Posterior cingulate gyrus (tissue), 11 donors: ENCODE measurements around the gene CTRL.
"Not testable (repeated sequence)": the region's sequence is repeated elsewhere in the genome, so short reads cannot be mapped to it uniquely, and the experiment has no call there.

Experiments
- DNase-seq, 10 donors: peaks; one replicate each; pipeline versions ENCODE4 v3.0.0 to v3.0.0-alpha.2; 2020 to 2021; ENCODE audit warnings: mixed read lengths in 3 of 10
- intact Hi-C: fragments of 100-400 bp; cut with DNase I; formaldehyde crosslinking; loops from one replicate; pipeline ENCODE4 v1.15.1; 2023

Gene CTRL

DNA sequence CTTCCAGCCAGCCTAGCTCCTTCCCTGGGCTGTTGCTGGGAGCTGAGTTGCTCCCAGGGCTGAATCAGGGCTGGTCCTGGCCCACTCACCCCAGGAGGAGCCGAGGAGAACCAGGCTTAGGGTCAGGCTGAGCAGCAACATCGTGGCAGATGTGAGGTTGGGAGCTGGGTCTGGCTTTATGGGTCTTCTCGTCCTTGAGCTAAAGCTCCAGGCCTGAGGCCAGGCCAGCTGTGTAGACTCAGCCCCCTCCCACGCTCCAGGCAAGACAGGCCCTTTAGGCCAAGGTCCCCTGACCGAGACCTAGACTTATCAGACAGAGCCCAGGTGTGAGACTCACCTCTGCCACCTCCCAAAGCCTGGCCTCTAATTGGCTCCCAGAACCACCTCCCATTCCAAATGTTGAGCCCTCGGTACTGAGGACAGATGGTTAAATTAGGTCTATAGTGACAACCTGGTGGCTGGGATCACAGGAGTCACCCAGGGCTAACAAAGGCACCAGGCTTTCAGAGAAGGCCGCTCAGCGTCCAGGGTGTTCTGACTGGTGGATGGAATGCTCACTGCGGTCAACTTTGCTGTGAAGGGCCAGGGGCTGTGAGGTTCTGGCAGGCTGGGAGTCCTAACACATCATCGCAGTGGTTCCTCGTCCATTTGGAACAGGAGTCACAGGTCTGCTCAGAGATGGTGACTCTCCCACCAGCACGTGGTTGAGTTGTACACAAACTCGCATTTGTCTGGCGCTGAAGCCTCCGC lies at the start of gene CTRL:
CTRL (minus strand) TSS at position 151 of the 750 bp plus-strand sequence; CDS start at position 141, 10 bp downstream.
- intact Hi-C loops = loop anchor here (10.0 kb wide), 1 partner anchor 93 kb away; the partner anchor contains the start of genes DDX28 and DUS2

DNA sequence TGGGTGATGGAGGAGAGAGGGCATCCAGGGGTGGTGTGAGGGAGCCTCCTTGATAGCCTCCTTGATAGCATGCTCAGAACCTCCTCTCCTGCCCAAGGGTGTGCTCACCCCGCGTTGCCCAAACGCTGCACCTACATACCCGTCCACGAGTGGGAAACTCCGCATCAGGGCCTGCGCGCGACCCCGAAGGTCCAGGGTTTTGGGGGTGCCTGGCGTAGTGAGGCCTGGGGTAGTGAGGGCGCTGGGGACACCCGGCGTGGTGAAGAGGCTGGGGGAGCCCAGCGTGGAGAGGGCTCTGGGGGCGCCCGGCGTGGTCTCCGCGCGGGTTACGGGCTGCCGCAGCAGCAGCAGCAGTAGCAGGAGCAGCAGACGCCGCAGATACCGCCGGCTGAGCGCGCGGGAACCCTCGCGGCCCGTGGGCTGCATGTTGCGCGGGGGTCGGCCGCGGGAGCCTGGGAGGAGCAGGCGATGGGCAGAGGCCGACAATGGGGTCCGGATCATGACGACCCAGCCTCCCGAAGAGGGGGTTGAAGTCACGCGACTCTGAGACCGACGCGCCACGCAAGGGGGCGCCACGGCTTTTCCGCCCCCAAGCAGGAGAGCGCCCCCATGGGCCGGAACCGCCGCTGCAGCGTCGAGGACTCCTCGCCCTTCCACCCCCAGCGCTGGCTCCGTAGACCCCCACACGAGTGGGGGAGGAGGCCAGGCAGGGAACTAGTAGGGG lies 48.5 kb upstream of the CTRL start, which contains the start of gene DPEP3:
DPEP3 (minus strand) TSS at position 545 of the 724 bp plus-strand sequence; CDS start at position 426, 119 bp downstream.
- intact Hi-C loops = no loop called here
- DNase-seq = no peak

More for the DNA sequence above, at the start of gene CTRL:
- no peak for DNase-seq

DNA sequence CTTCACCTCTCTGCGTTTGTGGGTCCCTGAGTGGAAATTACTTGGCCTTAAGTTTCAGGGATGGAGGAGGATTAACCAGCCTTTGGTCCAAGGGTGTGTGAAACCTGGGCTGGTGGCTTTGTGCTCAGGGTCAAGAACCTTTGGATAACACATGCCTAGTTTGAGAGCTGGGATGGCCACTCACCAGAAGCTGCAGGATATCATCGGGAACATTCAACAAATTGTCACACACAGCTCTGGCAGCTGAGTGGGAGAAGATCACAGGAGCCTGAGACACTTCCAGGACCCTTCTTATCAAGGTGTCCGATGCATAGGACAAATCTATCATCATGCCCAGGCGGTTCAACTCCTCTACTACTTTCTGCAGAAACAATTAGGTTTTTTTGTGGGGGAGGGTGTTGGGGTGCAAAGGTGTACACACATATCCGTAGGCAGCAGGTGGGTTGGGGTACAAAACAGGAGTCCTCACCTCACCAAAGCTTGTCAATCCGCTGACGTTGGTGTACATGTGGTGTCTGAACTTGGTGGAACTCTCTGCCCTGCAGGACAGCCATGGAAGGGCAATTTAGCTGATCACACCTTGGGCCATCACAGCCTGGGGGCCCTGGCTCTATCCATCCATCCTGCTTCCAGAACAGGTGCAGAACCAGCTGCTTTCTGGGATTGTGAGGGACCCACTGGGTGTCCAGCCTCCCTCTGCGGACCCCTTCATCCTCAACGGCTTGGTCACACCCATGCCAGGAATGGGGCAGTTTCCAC lies 46.0 kb upstream of the CTRL start:
- intact Hi-C loops = no loop called here
- DNase-seq = no peak

DNA sequence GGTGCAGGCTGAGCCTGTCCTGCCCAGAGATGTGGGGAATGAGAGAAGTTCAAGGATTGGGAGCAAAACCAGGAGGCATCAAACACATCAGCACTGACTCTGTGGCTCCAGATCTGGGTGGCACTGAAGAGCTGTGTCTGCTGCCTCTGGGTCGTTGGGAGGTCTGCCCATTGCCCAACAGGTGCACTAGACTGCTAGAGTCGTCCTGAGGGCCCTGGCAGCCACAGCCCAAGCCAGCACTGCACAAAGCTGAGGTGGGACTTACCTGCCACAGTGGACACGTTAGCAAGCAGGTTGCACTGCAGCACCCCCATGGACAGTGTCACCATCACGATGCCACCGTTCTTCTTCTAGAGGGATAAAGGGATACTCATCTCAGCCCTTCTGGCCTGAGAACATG lies 45.3 kb upstream of the CTRL start:
- intact Hi-C loops = no loop called here
- DNase-seq = peak in 1 of 10 donors; percentile 44

DNA sequence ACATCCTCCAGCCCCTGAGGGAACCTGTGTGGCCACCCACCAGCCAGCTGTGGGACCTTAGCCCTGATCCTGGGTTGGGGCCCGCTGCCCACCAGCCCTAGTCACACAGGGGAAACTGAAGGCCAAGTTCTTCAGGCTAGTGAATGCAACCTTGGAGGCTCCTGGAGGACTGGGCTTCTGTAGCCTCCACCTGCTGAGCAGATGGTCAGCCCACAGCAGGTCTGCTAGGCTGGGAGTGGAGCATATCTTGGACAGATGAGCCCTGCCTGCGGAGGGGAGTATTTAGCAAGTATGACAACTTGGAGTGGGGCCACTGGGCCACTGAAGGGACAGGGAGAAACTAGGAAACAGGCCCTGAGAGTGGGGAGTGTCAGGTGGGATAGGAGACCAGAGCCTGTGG lies 44.5 kb upstream of the CTRL start:
- no peak for DNase-seq
- intact Hi-C loops = no loop called here

DNA sequence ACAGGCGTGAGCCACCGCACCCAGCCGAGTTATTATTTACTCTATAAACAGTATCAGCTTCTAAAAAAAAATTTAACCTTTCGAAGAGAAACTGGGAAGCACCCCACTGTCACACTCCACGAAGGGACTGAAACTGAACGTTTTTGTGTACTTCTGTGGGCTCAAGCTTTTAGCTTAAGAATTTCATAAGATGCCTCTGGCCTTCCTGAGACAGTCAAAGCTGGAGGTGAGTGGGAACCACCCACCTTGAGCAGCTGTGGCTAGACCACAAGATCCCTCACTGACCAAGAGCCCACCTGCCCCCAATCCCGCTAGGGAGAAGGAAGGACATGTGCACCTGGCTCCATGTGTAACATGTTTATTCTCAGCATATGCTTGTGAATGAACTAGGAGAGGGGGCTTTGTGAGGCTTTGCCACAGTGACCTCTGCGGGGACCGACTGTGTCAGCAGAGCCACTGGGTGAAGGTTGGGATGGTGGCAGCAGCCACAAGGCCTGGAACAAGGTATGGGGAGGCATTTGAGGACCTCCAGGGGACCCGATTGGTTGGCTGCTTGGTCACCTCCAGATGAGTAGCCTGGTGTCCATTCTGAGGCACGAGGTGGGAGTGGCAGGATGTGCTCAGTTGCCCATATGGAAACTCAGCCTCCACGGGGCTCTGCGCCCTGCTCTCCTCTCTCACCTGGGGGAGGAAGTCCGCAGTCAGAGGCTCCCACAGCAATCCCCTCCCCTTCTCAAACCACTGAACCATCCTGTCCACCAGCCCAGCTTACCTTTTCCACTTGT lies 43.9 kb upstream of the CTRL start:
- intact Hi-C loops = no loop called here

DNA sequence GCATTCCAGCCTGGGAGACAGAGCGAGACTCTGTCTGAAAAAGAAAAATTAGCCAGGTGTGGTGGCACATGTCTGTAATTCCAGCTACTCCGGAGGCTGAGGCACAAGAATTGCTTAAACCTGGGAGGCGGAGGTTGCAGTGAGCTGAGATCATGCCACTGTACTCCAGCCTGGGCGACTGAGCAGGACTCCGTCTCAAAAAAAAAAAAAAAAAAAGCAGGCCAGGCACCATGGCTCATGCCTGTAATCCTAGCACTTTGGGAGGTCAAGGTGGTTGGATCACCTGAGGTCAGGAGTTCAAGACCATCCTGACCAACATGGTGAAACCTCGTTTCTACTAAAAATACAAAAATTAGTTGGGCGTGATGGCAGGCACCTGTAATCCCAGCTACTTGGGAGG lies 40.6 kb upstream of the CTRL start:
- DNase-seq, intact Hi-C loops: not testable (repeated sequence)

More for the DNA sequence above, 43.9 kb upstream of the CTRL start:
- no peak for DNase-seq

DNA sequence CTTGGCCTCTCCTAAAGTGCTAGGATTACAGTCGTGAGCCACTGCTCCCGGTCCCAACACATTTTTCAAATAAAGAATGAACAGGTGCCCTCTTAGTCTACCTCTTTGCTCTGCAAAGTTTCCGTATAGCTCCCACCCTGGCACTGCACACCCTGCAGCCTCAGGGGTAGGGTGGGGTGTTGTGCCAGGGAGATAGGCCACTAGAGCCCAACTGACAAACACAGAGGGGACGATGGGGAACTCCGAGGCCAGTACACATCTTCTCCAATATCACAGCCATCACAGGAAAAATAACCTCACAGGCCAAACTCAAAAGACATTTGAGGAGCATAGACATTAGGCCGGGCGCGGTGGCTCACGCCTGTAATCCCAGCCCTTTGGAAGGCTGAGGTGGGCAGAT lies 39.4 kb upstream of the CTRL start:
- no peak for DNase-seq
- intact Hi-C loops = no loop called here

DNA sequence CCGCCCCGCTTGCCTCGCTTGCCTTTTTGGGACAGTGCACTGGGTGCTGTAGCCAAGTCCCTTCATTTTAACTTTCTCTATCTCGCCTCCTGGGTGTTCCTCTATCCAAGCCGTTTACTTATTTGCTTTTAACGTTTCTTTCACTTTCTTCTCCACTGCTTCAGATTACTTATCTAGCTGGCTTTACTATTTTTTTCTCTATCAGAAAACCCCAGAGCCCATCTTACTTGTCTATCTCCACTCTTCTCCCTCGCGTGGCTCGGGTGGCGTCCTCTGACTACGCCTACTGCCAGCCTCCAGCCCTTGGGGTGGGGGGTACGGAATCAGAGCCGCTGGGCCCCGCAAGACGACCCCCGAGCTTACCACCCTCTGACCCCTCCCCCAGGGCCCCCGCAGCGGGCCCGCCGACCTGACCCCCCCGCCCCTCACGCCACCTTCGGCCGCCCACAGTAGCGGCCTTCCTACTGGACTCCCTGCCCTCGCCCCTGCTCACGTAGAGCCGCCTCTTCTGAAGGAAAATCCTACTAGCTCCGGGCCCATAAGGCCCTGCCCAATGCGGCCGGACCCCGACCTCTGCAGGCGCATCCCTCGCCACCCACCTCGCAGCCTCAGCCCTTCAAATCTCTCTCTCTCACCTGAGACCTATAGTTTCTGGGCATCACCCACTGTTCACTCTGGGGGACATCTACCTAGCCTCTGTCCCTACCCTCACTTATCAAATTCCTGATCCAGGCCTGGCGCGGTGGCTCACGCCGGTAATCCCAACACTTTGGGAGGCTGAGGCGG lies 37.8 kb upstream of the CTRL start:
- no peak for DNase-seq
- intact Hi-C loops = no loop called here

DNA sequence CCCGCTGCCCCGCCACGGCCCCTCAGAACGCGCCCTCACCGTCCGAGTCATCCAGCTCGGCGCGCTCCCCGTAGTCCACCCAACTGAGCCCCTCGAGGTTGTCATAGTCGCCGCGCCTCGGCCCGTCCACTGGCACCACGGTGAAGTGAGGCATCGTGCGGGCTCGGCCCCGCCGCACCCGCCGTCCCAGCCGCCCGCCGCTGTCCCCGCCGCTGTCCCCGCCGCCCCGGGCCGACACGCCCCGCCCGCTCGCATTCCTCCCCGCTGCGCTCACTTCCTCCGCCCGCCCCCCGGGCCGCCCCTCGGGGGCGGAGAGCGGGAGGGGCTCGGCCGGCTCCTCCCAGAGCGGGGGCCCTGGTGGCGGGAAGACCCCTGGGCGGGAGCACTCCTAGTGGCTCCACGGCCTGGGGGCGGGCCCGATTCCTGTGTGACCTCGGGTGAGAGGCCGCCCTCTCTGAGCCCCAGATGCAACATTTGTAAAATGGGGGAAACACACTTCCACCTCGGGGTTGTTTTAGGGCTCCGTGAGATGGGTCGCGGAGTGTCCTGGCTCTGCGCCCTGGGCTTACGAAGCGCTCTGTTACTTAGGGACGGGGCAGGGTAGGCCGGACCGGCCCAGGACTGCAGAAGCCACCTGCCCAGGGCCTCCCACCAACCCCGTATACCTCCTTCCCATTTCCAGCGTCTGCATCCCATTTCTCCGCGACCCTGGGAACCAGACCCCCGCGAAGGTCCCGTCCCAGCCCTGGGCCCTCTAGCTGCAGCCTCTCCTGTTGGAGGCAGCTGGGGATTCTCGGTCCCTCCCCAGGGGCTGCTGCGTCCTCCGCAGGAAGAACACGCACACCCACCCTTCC lies 37.0 kb upstream of the CTRL start, which contains the start of gene SLC12A4:
SLC12A4 (minus strand) TSS at position 238 of the 854 bp plus-strand sequence; CDS start at position 154, 84 bp downstream.
- DNase-seq = peak in 9 of 10 donors; percentile 36 to 93 (median 51)
- intact Hi-C loops = no loop called here

DNA sequence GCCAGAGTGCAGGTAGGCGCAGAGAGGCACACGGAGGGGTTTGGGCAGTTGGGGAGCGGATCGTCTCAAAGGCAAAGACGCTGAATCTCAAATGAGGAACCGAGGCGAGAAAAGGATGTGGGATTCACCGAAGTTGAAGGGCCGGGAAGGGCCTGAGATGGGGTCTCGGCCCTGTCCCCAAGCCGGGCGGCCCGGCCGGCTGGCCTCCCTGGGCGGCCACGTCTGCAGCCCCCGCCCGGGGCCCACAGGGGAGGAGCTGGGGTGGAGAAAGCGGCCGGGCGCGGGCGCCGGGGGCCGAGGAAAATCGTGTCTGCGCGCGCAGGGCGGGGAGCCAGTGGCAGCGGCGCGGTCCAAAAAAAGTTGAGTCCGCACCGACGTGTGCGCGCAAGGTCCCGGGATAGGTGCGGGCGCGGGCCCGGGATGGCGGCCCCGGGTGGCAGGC lies 36.3 kb upstream of the CTRL start:
- peak in 1 of 10 donors; percentile 34 for DNase-seq
- intact Hi-C loops = no loop called here

DNA sequence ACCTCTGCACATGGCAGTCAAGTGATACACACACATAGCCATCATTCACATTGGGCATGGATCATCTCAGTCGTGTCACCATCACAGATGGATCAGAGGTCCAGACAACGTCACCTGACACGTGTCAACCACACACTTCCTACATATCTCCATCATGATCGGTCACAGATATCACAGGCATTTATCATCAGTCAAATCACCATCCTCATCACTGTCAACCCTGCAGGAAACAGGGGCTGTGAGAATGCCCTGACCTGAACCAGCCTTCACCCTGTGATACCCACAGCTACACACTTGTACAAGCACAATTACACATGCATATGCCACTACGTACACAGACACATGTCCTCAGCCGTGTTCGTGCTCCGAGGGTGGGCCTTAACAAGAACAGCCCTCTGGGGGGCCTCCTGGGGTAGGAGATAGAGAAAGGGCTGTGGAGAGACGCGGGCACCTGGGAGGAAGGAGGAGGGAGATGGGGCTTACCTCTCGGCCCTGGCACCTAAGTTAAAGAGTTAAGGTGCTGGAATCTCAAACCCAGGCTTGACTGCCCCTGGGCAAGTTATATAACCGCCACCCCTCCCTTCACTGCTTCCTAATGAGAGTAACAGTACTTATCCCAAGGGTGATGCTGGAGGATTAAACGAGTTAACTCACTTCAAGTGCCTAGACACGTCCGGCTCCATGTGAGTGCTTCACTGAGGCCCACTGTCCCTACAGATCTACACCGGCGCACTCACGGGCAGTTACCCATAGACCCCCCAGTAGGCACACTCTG lies 35.7 kb upstream of the CTRL start:
- intact Hi-C loops = no loop called here
- no peak for DNase-seq

DNA sequence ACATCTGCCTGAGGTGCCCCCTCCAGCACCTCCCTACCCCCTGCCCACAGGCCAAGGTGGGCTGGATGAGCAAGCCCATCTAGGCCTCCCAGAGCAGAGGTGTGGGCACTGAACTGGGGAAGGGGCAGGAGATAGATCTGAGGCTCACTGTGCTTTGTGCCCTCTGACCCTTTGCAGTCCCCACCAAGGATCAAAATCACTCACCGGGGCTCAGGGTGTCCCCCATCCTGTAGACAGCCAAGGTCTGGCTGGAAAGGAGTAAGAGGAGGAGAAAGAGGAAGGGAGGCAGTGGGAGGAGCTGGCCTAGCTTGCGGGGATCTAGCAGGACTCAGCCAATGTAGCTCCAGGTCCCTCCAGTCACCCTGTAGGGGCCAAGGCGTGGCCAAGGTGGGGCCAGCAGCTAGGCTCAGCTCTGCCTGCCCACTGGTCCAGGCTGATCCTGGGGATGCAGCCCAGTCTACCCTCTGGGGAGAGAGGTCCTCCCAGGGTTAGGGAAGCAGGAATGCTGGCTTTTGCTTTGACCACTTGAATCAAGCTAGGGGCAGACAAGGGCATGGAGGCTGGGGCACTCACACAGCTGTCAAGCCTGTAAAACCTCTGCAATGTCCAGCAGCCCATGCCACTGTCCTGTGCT lies 35.0 kb upstream of the CTRL start:
- intact Hi-C loops = no loop called here
- no peak for DNase-seq

DNA sequence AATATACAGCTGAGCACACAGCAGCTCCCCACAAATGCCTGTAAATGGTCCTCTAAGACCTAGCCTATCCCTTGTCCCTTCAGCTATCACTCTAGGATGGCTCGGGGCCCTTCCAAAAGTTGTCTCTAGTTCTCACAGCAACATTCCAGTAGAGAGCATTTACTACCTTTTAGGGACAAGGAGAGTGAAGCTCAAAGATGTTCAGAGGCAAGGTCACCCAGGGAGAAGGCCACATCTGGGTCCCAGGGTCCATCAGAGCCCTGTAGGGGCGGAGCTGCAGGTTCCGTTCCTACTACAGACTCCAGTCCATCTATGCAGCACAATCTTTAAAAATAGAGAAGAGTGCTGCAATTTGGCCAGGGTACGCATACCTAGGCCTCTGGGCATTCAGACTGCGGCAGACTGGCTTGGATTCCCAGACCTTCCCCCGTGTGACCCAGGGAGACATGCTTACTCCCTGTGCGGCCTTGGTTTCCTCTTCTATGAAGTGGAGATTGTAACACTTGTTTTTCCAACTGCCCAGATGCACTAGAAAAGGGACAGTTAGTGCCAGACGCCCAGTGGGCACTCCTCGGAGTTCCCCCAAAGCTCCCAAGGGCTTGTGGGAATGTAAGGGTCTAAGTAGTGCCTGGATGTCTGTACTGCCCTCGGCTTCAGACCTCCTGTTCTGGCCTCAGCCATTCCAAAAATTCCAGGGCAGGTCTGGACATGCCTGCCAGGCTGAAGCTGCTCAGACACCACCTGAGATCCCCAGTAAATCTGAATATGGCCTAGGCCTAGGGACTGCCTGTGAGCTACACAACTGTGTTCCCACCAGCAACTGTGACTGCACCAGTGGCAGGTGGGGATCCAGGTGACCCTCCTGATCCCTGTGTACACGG lies 34.2 kb upstream of the CTRL start:
- DNase-seq = no peak
- intact Hi-C loops = no loop called here

DNA sequence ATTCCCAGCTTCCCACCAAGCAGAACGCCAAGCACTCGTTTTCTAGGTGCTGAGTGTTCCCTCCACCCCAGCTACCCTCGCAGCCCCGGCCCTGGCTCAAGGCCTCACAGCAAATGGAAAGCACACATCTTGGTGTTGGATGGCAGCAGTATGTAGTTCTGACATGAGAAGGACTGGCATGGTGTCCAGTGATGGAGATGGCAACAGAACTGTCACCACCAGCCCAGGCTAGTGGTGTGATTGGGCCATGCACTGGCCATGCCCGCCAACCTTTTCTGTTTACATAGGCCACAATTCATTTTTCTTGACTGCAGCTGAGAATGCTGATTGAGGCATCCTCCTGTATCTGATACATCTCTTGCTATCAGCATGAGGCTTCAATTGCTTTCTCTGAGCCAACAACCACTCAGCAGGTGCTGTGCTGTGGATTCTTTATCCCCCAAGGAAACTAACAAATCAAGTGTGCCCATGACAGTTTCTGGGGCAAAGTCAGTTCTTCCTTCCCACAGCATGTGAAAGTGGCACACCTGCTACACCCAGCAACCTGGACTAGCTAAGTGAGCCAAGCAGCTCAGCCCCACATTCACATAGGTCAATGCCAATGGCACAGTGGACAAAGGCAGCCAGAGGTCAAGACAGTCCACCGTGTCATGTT lies 32.9 kb upstream of the CTRL start:
- DNase-seq = no peak
- intact Hi-C loops = no loop called here
